ENCODE data around the gene PTPRN2. TPM values are rescaled to one million over a fixed set of nuclear protein-coding genes. Genes with fewer than 3 reads are reported as not detected.

The PTPRN2 gene
- total RNA-seq, 1 donor from 2014 or later = 0.41 TPM

- Mint-ChIP-seq H3K4me3 (no peak overlapping the region), H3K27ac (no peak overlapping the region), H3K9me3 (peaks cover 5% of the 10 kb centered on the region), H3K36me3 (ENCODE audit: low read depth) (no peaks in the 10 kb centered on the region), H3K4me1 (ENCODE audit: low read depth) (no peaks in the 10 kb centered on the region), H3K27me3 (ENCODE audit: insufficient read depth) (no peaks in the 10 kb centered on the region)
- intact Hi-C loops (cut with micrococcal nuclease) = no loop called here
- DNase-seq (ENCODE audit: low spot score) = no peak
Measured at GRCh38 chr7:158133515-158134271, 453.9 kb downstream of the PTPRN2 start.

GRCh38 chr7:158133057-158133456 lies 454.6 kb downstream of the PTPRN2 start:
- no peaks in the 10 kb centered on the region for H3K36me3 Mint-ChIP-seq (ENCODE audit: low read depth)
- no peak overlapping the region for H3K27ac Mint-ChIP-seq
- no peak overlapping the region for H3K4me3 Mint-ChIP-seq
- intact Hi-C loops (cut with micrococcal nuclease) = no loop called here
- H3K27me3 Mint-ChIP-seq (ENCODE audit: insufficient read depth) = no peaks in the 10 kb centered on the region
- no peaks in the 10 kb centered on the region for H3K4me1 Mint-ChIP-seq (ENCODE audit: low read depth)
- H3K9me3 Mint-ChIP-seq = peaks cover 4% of the 10 kb centered on the region
- no peak for DNase-seq (ENCODE audit: low spot score)

- intact Hi-C loops (cut with micrococcal nuclease) = no loop called here
- DNase-seq (ENCODE audit: low spot score) = no peak
- Mint-ChIP-seq H3K4me1 (ENCODE audit: low read depth) (no peaks in the 10 kb centered on the region), H3K36me3 (ENCODE audit: low read depth) (no peaks in the 10 kb centered on the region), H3K27me3 (ENCODE audit: insufficient read depth) (no peaks in the 10 kb centered on the region), H3K27ac (no peak overlapping the region), H3K9me3 (no peaks in the 10 kb centered on the region), H3K4me3 (no peak overlapping the region)
Measured at GRCh38 chr7:158130023-158130409, 457.6 kb downstream of the PTPRN2 start.

- intact Hi-C loops (cut with micrococcal nuclease) = no loop called here
- H3K27me3 Mint-ChIP-seq (ENCODE audit: insufficient read depth) = no peaks in the 10 kb centered on the region
Measured at GRCh38 chr7:158129037-158130022, 458.3 kb downstream of the PTPRN2 start.

GRCh38 chr7:158128572-158128971 lies 459.1 kb downstream of the PTPRN2 start:
- H3K9me3 Mint-ChIP-seq = peaks cover 13% of the 10 kb centered on the region
- no peaks in the 10 kb centered on the region for H3K27me3 Mint-ChIP-seq (ENCODE audit: insufficient read depth)
- H3K36me3 Mint-ChIP-seq (ENCODE audit: low read depth) = no peaks in the 10 kb centered on the region
- DNase-seq (ENCODE audit: low spot score) = no peak
- H3K4me3 Mint-ChIP-seq = no peak overlapping the region
- intact Hi-C loops (cut with micrococcal nuclease) = no loop called here
- H3K27ac Mint-ChIP-seq = no peak overlapping the region
- no peaks in the 10 kb centered on the region for H3K4me1 Mint-ChIP-seq (ENCODE audit: low read depth)

More at GRCh38 chr7:158129037-158130022, 458.3 kb downstream of the PTPRN2 start:
- DNase-seq (ENCODE audit: low spot score) = no peak
- no peaks in the 10 kb centered on the region for H3K36me3 Mint-ChIP-seq (ENCODE audit: low read depth)
- no peaks in the 10 kb centered on the region for H3K4me1 Mint-ChIP-seq (ENCODE audit: low read depth)
- H3K27ac Mint-ChIP-seq = no peak overlapping the region
- H3K4me3 Mint-ChIP-seq = no peak overlapping the region
- peaks cover 5% of the 10 kb centered on the region for H3K9me3 Mint-ChIP-seq

GRCh38 chr7:158127241-158127640 lies 460.4 kb downstream of the PTPRN2 start:
- H3K4me3 Mint-ChIP-seq = no peak overlapping the region
- H3K36me3 Mint-ChIP-seq (ENCODE audit: low read depth) = no peaks in the 10 kb centered on the region
- intact Hi-C loops (cut with micrococcal nuclease) = no loop called here
- H3K27ac Mint-ChIP-seq = no peak overlapping the region
- peaks cover 24% of the 10 kb centered on the region for H3K9me3 Mint-ChIP-seq
- H3K27me3 Mint-ChIP-seq (ENCODE audit: insufficient read depth) = no peaks in the 10 kb centered on the region
- no peaks in the 10 kb centered on the region for H3K4me1 Mint-ChIP-seq (ENCODE audit: low read depth)
- DNase-seq (ENCODE audit: low spot score) = no peak

- Mint-ChIP-seq H3K4me1 (ENCODE audit: low read depth) (no peaks in the 10 kb centered on the region), H3K36me3 (ENCODE audit: low read depth) (no peaks in the 10 kb centered on the region), H3K4me3 (no peak overlapping the region), H3K27ac (no peak overlapping the region), H3K9me3 (peaks cover 26% of the 10 kb centered on the region), H3K27me3 (ENCODE audit: insufficient read depth) (no peaks in the 10 kb centered on the region)
- no peak for DNase-seq (ENCODE audit: low spot score)
- intact Hi-C loops (cut with micrococcal nuclease) = no loop called here
Measured at GRCh38 chr7:158126661-158127060, 461.0 kb downstream of the PTPRN2 start.

- no peak overlapping the region for H3K4me3 Mint-ChIP-seq
- H3K9me3 Mint-ChIP-seq = peaks cover 30% of the 10 kb centered on the region
- no peaks in the 10 kb centered on the region for H3K4me1 Mint-ChIP-seq (ENCODE audit: low read depth)
- H3K27me3 Mint-ChIP-seq (ENCODE audit: insufficient read depth) = no peaks in the 10 kb centered on the region
- no peak overlapping the region for H3K27ac Mint-ChIP-seq
- no peaks in the 10 kb centered on the region for H3K36me3 Mint-ChIP-seq (ENCODE audit: low read depth)
- intact Hi-C loops (cut with micrococcal nuclease) = no loop called here
- no peak for DNase-seq (ENCODE audit: low spot score)
Measured at GRCh38 chr7:158125721-158126120, 461.9 kb downstream of the PTPRN2 start.

GRCh38 chr7:158125091-158125490 lies 462.5 kb downstream of the PTPRN2 start:
- no peaks in the 10 kb centered on the region for H3K27me3 Mint-ChIP-seq (ENCODE audit: insufficient read depth)
- H3K27ac Mint-ChIP-seq = no peak overlapping the region
- H3K4me3 Mint-ChIP-seq = no peak overlapping the region
- intact Hi-C loops (cut with micrococcal nuclease) = no loop called here
- peaks cover 32% of the 10 kb centered on the region for H3K9me3 Mint-ChIP-seq
- H3K36me3 Mint-ChIP-seq (ENCODE audit: low read depth) = no peaks in the 10 kb centered on the region
- DNase-seq (ENCODE audit: low spot score) = no peak
- H3K4me1 Mint-ChIP-seq (ENCODE audit: low read depth) = no peaks in the 10 kb centered on the region

DNA sequence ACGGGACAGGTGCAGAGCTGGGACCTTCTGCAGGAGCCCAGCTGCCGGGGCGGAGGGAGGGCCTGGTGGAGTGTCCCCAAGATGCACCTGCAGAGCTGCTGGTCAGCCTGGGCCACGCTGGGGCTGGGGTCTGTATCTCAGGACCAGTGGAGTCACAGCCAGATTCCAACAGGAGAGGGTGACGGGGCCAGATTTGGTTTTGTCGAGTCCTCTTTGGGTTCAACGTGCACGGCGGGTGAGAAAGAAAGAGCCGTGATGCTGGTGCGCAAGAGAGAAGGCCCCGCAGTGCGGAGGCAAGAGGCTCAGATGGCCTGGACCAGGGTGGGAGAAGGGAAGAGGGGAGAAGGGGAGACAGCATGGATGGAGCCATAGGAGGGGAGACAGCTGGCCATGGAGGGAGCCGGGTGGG lies 462.9 kb downstream of the PTPRN2 start:
- no peak for DNase-seq (ENCODE audit: low spot score)
- Mint-ChIP-seq H3K27me3 (ENCODE audit: insufficient read depth) (no peaks in the 10 kb centered on the region), H3K4me1 (ENCODE audit: low read depth) (no peaks in the 10 kb centered on the region), H3K36me3 (ENCODE audit: low read depth) (no peaks in the 10 kb centered on the region), H3K4me3 (no peak overlapping the region), H3K9me3 (peaks cover 36% of the 10 kb centered on the region), H3K27ac (no peak overlapping the region)
- intact Hi-C loops (cut with micrococcal nuclease) = no loop called here

DNA sequence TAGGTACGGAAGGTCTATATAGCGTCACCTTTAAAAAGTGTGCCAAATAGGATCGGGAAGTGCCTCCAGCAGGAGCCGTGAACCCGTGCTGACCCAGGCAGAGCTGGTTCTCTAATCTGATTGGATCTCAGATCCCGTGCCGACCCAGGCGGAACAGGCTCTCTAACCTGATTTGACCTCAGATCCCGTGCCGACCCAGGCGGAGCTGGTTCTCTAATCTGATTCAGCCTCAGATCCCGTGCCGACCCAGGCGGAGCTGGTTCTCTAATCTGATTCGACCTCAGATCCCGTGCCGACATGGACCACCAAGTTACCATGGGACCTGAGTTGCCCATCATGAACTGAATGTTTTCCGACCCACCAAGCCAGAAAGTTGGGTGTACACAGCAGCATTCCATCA lies 463.9 kb downstream of the PTPRN2 start:
- Mint-ChIP-seq H3K36me3 (ENCODE audit: low read depth) (no peaks in the 10 kb centered on the region), H3K4me3 (no peak overlapping the region), H3K27ac (no peak overlapping the region), H3K27me3 (ENCODE audit: insufficient read depth) (no peaks in the 10 kb centered on the region), H3K4me1 (ENCODE audit: low read depth) (no peaks in the 10 kb centered on the region), H3K9me3 (peaks cover 41% of the 10 kb centered on the region)
- intact Hi-C loops (cut with micrococcal nuclease) = no loop called here
- no peak for DNase-seq (ENCODE audit: low spot score)

DNA sequence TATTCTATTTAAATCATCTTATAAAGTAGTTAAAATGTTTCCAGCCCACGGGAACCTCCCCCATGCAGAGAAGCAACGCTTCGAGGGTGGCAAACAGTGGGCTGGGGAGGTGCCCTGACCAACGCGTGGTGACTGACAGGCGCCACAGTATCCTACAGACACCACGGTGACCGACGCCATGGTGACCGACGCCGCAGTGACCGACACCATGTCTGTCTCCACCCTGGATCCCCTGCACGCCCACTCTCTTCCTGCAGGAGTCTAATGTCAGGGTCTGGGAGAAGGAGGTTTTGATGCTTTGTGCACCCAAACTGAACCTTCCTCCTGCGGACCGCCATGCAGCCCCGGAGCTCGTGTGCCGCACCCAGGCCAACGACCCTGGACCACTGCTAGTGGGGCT lies 464.4 kb downstream of the PTPRN2 start:
- H3K4me3 Mint-ChIP-seq = no peak overlapping the region
- DNase-seq (ENCODE audit: low spot score) = no peak
- peaks cover 41% of the 10 kb centered on the region for H3K9me3 Mint-ChIP-seq
- no peaks in the 10 kb centered on the region for H3K4me1 Mint-ChIP-seq (ENCODE audit: low read depth)
- H3K27ac Mint-ChIP-seq = no peak overlapping the region
- intact Hi-C loops (cut with micrococcal nuclease) = no loop called here
- H3K27me3 Mint-ChIP-seq (ENCODE audit: insufficient read depth) = no peaks in the 10 kb centered on the region
- H3K36me3 Mint-ChIP-seq (ENCODE audit: low read depth) = no peaks in the 10 kb centered on the region

DNA sequence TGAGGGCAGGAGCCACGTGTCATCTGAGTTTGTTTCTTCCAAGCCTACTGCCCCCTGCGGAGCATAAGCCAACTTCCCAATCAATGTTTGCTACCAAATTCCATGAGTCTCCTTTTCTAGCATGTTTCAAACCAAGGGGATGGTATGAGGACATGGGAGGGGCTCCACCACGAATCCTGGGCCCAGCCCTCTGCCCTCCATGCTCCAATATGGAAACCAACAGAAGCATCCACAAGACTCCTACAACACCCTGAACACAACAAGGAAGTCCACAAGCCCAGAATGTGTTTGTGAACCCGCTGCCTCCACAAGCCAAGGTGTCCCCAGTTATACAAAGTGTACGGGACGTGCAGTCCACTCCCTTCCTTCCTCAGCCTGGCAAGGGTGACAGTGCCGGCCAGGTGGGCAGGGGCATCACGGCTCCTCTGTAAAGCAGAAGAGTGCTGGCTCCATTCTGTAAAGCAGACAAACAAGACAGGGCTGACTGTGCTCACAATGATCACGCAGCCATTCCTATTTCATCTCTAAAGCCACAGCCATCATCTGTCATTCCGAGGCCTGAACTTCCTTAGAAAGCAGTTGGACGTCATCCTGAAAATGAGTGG lies 466.1 kb downstream of the PTPRN2 start:
- intact Hi-C loops (cut with micrococcal nuclease) = no loop called here
- Mint-ChIP-seq H3K36me3 (ENCODE audit: low read depth) (no peaks in the 10 kb centered on the region), H3K9me3 (peaks cover 53% of the 10 kb centered on the region), H3K4me3 (no peak overlapping the region), H3K27me3 (ENCODE audit: insufficient read depth) (no peaks in the 10 kb centered on the region), H3K27ac (no peak overlapping the region), H3K4me1 (ENCODE audit: low read depth) (no peaks in the 10 kb centered on the region)
- DNase-seq (ENCODE audit: low spot score) = no peak

Measured in activated T-helper 1 cell treated with anti-CD3 and anti-CD28 coated beads, Interleukin-12 subunit alpha, Interleukin-12 subunit beta, Interleukin-2, Interleukin-4 antibody, amounts not matched to agents 30 ng/mL and 10 ng/mL and 1 ng/mL, durations not matched to agents 14 hours and 24 hours and 36 hours (primary cell).